Effector memory CD4-positive, alpha-beta T cell (primary cell): ENCODE measurements around the gene DNAJC17.
A peak's percentile ranks its signal among the peaks of the same experiment; 100 is the strongest.

Experiments used
- DNase-seq, 3 donors: peaks; one replicate each; pipeline ENCODE4 v3.0.0-alpha.2; 2020
- H3K27ac ChIP-seq: 2 replicates; pipeline ENCODE4 v1.7.0; 2013; ENCODE audit warnings: mild to moderate bottlenecking, low read length, moderate library complexity; ENCODE audit not compliant: insufficient read depth, poor library complexity, severe bottlenecking
- H3K27me3 ChIP-seq: replicated peaks from 2 replicates; pipeline ENCODE4 v1.7.0; 2013; ENCODE audit warnings: mild to moderate bottlenecking, low read length; ENCODE audit not compliant: insufficient read depth, control insufficient read depth, poor library complexity, severe bottlenecking
- H3K36me3 ChIP-seq: 2 replicates; pipeline ENCODE4 v1.7.0; 2013; ENCODE audit warnings: mild to moderate bottlenecking, low read length, moderate library complexity; ENCODE audit not compliant: control insufficient read depth, insufficient read depth
- H3K4me1 ChIP-seq: 2 replicates; pipeline ENCODE4 v1.7.0; 2013; ENCODE audit warnings: low read length, mild to moderate bottlenecking; ENCODE audit not compliant: control insufficient read depth, insufficient read depth, poor library complexity, severe bottlenecking
- H3K4me3 ChIP-seq: 2 replicates; pipeline ENCODE4 v1.7.0; 2013; ENCODE audit warnings: low read length, low read depth, mild to moderate bottlenecking; ENCODE audit not compliant: insufficient read depth, poor library complexity, severe bottlenecking
- H3K9me3 ChIP-seq: 2 replicates; pipeline ENCODE4 v1.7.0; 2013; ENCODE audit warnings: mild to moderate bottlenecking, low read length, moderate library complexity; ENCODE audit not compliant: control insufficient read depth

The DNAJC17 gene

GRCh38 chr15:40767838-40768500 lies 39.3 kb downstream of the DNAJC17 start:
- H3K27ac ChIP-seq, result no peak overlapping the region
- no peaks in the 10 kb centered on the region for H3K9me3 ChIP-seq
- H3K36me3 ChIP-seq, result peaks cover 16% of the 10 kb centered on the region
- H3K4me3 ChIP-seq, result no peak overlapping the region
- H3K27me3 ChIP-seq, result no peaks in the 10 kb centered on the region
- H3K4me1 ChIP-seq, result peaks cover 30% of the 10 kb centered on the region
- DNase-seq, result no peak

- H3K4me1 ChIP-seq, result peaks cover 30% of the 10 kb centered on the region
- H3K27me3 ChIP-seq, result no peaks in the 10 kb centered on the region
- H3K36me3 ChIP-seq, result peaks cover 12% of the 10 kb centered on the region
- no peaks in the 10 kb centered on the region for H3K9me3 ChIP-seq
- H3K27ac ChIP-seq, result no peak overlapping the region
- no peak overlapping the region for H3K4me3 ChIP-seq
- DNase-seq, result no peak
Measured at GRCh38 chr15:40766906-40767837, 40.1 kb downstream of the DNAJC17 start.

- Histone ChIP-seq H3K27me3 (no peaks in the 10 kb centered on the region), H3K27ac (peak overlapping the region; percentile 57), H3K9me3 (no peaks in the 10 kb centered on the region), H3K36me3 (peaks cover 12% of the 10 kb centered on the region), H3K4me1 (peaks cover 30% of the 10 kb centered on the region), H3K4me3 (no peak overlapping the region)
- no peak for DNase-seq
Measured at GRCh38 chr15:40766194-40766815, 41.0 kb downstream of the DNAJC17 start.

- Histone ChIP-seq H3K27me3 (no peaks in the 10 kb centered on the region), H3K4me3 (peak overlapping the region; percentile 77), H3K27ac (peak overlapping the region; percentile 73), H3K4me1 (peaks cover 30% of the 10 kb centered on the region), H3K36me3 (peaks cover 12% of the 10 kb centered on the region), H3K9me3 (no peaks in the 10 kb centered on the region)
- DNase-seq, result no peak
Measured at GRCh38 chr15:40764629-40765103, 42.6 kb downstream of the DNAJC17 start.

GRCh38 chr15:40763801-40764628 lies 43.3 kb downstream of the DNAJC17 start, which contains the start of gene GCHFR:
GCHFR (plus strand) TSS chr15:40764068; CDS start chr15:40764181, 113 bp downstream.
- H3K4me1 ChIP-seq, result peaks cover 26% of the 10 kb centered on the region
- H3K27me3 ChIP-seq, result no peaks in the 10 kb centered on the region
- DNase-seq, result peak; percentile 52 to 69 (median 64)
- H3K9me3 ChIP-seq, result no peaks in the 10 kb centered on the region
- H3K36me3 ChIP-seq, result peaks cover 12% of the 10 kb centered on the region
- H3K4me3 ChIP-seq, result peak within 1 kb of the TSS; percentile 77
- peak within 1 kb of the TSS; percentile 73 for H3K27ac ChIP-seq

GRCh38 chr15:40762919-40763800 lies 44.1 kb downstream of the DNAJC17 start:
- no peaks in the 10 kb centered on the region for H3K9me3 ChIP-seq
- H3K4me3 ChIP-seq, result peak overlapping the region; percentile 77
- no peaks in the 10 kb centered on the region for H3K27me3 ChIP-seq
- DNase-seq, result peak in 1 of 3 donors; percentile 48
- peaks cover 26% of the 10 kb centered on the region for H3K4me1 ChIP-seq
- H3K36me3 ChIP-seq, result peaks cover 8% of the 10 kb centered on the region
- H3K27ac ChIP-seq, result peak overlapping the region; percentile 73

GRCh38 chr15:40759961-40760360 lies 47.3 kb downstream of the DNAJC17 start:
- H3K36me3 ChIP-seq, result no peaks in the 10 kb centered on the region
- no peak overlapping the region for H3K4me3 ChIP-seq
- no peaks in the 10 kb centered on the region for H3K27me3 ChIP-seq
- no peak for DNase-seq
- no peaks in the 10 kb centered on the region for H3K9me3 ChIP-seq
- no peak overlapping the region for H3K27ac ChIP-seq
- H3K4me1 ChIP-seq, result peaks cover 18% of the 10 kb centered on the region

- no peak overlapping the region for H3K4me3 ChIP-seq
- peaks cover under 1% of the 10 kb centered on the region for H3K36me3 ChIP-seq
- no peaks in the 10 kb centered on the region for H3K9me3 ChIP-seq
- no peak overlapping the region for H3K27ac ChIP-seq
- no peaks in the 10 kb centered on the region for H3K27me3 ChIP-seq
- peaks cover 9% of the 10 kb centered on the region for H3K4me1 ChIP-seq
- DNase-seq, result no peak
Measured at GRCh38 chr15:40756938-40757337, 50.3 kb downstream of the DNAJC17 start.
